ENCODE data around the gene KIF15. TPM values are rescaled to one million over a fixed set of nuclear protein-coding genes. Genes with fewer than 3 reads are reported as not detected.

The KIF15 gene
- total RNA-seq, 1 donor from 2014 or later = 2.2 TPM

DNA sequence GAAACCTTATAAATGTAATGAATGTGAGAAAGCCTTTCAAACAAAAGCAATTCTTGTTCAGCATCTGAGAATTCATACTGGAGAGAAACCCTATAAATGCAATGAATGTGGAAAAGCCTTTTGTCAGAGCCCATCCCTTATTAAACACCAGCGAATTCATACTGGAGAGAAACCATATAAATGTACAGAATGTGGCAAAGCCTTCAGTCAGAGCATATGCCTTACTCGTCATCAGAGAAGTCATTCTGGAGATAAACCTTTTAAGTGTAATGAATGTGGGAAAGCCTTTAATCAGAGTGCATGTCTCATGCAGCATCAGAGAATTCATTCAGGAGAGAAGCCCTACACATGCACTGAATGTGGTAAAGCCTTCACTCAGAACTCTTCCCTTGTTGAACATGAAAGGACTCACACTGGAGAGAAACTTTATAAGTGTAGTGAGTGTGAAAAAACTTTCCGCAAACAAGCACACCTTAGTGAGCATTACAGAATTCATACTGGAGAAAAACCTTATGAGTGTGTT, 26.9 kb upstream of the KIF15 start:
- Histone ChIP-seq H3K36me3 (ENCODE audit: control insufficient read depth, insufficient read depth, low read length) (no peaks in the 10 kb centered on the region), H3K27me3 (ENCODE audit: control insufficient read depth, insufficient read depth, low read length) (no peaks in the 10 kb centered on the region), H3K4me3 (ENCODE audit: low read depth, low read length) (no peak overlapping the region)
- TF ChIP-seq, protein P1, sequence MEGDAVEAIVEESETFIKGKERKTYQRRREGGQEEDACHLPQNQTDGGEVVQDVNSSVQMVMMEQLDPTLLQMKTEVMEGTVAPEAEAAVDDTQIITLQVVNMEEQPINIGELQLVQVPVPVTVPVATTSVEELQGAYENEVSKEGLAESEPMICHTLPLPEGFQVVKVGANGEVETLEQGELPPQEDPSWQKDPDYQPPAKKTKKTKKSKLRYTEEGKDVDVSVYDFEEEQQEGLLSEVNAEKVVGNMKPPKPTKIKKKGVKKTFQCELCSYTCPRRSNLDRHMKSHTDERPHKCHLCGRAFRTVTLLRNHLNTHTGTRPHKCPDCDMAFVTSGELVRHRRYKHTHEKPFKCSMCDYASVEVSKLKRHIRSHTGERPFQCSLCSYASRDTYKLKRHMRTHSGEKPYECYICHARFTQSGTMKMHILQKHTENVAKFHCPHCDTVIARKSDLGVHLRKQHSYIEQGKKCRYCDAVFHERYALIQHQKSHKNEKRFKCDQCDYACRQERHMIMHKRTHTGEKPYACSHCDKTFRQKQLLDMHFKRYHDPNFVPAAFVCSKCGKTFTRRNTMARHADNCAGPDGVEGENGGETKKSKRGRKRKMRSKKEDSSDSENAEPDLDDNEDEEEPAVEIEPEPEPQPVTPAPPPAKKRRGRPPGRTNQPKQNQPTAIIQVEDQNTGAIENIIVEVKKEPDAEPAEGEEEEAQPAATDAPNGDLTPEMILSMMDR (IDR thresholded peaks at IDR 0.05; ENCODE audit: insufficient read depth, low read length, poor library complexity, severe bottlenecking) = no peak
- no peak for DNase-seq (ENCODE audit: low read depth)

DNA sequence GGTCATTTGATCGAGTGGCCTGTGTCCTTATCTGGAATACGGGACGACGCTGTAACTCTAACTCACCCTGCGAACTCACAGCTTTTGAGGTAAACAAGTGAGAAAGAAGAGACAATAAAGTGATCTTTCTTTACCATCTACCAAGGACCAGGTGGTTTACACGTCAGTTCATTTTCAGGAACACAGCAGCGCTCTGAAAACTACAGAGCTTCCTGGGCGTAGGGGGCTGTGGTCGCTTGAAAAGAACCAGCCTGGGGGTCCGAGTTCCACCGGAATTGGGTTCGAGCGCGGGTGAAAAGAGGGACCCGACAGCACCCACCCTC, 532 bp upstream of the KIF15 start:
- TF ChIP-seq, protein P1 (IDR thresholded peaks at IDR 0.05; ENCODE audit: insufficient read depth, low read length, poor library complexity, severe bottlenecking) = no peak
- peak overlapping the region; percentile 93 for H3K4me3 ChIP-seq (ENCODE audit: low read depth, low read length)
- no peak for DNase-seq (ENCODE audit: low read depth)
- no peaks in the 10 kb centered on the region for H3K27me3 ChIP-seq (ENCODE audit: control insufficient read depth, insufficient read depth, low read length)
- no peaks in the 10 kb centered on the region for H3K36me3 ChIP-seq (ENCODE audit: control insufficient read depth, insufficient read depth, low read length)

DNA sequence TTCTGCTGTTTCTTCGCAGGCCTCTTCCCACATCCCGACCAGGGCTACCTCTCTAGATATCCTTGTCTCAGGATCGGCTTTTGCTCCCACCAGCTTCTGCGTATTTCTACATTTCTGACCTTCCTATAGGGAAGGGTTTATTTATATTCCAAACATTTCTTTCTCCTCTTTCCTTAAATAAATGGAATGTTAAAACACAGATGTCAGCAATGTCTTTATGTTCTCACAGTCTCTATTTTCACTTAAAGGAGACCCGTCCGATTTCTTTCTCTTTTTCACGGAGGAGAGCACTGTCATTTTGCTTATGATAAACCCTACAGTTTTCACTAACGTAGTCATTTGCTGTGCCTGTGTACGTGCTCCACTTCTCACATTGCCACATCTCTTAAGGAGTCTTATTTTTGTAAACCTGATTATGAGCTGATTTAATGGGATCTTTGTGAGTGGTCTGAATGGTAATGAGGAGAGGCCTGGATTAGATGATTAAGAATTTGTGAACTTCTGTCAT, 630 bp downstream of the KIF15 start:
- peak overlapping the region; percentile 93 for H3K4me3 ChIP-seq (ENCODE audit: low read depth, low read length)
- H3K36me3 ChIP-seq (ENCODE audit: control insufficient read depth, insufficient read depth, low read length) = peaks cover 1% of the 10 kb centered on the region
- no peak for DNase-seq (ENCODE audit: low read depth)
- TF ChIP-seq, protein P1 (IDR thresholded peaks at IDR 0.05; ENCODE audit: insufficient read depth, low read length, poor library complexity, severe bottlenecking) = no peak
- H3K27me3 ChIP-seq (ENCODE audit: control insufficient read depth, insufficient read depth, low read length) = no peaks in the 10 kb centered on the region

DNA sequence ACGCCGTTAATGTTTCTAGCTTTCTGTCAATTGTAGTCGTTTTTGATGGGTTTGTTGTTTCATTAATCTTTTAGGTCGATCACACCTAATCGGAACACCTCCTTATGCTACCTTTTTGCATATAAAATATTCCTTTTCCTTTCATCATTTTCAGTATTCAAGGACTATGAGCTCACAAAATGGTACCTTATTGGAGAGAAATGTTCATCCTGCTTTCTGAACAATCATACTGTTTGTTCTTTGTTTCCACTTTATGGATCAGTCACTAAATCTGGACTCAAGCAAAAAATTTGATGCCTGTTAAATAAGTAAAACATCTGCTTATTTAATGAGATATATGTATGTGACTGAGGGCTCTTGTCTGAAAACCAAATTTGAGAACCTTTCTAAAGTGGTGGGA, 1.1 kb downstream of the KIF15 start:
- Histone ChIP-seq H3K27me3 (ENCODE audit: control insufficient read depth, insufficient read depth, low read length) (no peaks in the 10 kb centered on the region), H3K36me3 (ENCODE audit: control insufficient read depth, insufficient read depth, low read length) (peaks cover 1% of the 10 kb centered on the region), H3K4me3 (ENCODE audit: low read depth, low read length) (peak overlapping the region; percentile 93)
- DNase-seq (ENCODE audit: low read depth) = no peak
- TF ChIP-seq, protein P1 (IDR thresholded peaks at IDR 0.05; ENCODE audit: insufficient read depth, low read length, poor library complexity, severe bottlenecking) = no peak

DNA sequence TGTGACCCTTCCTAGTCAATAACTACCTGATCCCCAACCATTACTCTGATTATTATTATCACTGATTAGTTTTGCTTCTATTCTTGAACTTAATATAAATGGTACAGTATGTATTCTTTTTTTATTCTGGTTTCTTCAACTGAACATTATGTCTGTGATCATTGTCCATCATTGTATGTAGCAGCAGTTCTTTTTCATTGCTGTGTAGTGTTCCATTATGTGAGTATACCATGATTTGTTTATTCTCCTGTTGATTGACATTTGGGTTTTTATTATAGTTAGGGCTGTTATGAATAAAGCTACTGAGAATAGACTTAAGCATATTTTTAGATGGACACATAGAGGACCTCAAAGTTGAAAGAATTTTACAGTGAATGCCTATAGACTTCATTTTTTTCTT, 2.7 kb downstream of the KIF15 start:
- TF ChIP-seq, protein P1 (IDR thresholded peaks at IDR 0.05; ENCODE audit: insufficient read depth, low read length, poor library complexity, severe bottlenecking) = no peak
- H3K4me3 ChIP-seq (ENCODE audit: low read depth, low read length) = no peak overlapping the region
- no peaks in the 10 kb centered on the region for H3K27me3 ChIP-seq (ENCODE audit: control insufficient read depth, insufficient read depth, low read length)
- DNase-seq (ENCODE audit: low read depth) = no peak
- peaks cover 1% of the 10 kb centered on the region for H3K36me3 ChIP-seq (ENCODE audit: control insufficient read depth, insufficient read depth, low read length)

DNA sequence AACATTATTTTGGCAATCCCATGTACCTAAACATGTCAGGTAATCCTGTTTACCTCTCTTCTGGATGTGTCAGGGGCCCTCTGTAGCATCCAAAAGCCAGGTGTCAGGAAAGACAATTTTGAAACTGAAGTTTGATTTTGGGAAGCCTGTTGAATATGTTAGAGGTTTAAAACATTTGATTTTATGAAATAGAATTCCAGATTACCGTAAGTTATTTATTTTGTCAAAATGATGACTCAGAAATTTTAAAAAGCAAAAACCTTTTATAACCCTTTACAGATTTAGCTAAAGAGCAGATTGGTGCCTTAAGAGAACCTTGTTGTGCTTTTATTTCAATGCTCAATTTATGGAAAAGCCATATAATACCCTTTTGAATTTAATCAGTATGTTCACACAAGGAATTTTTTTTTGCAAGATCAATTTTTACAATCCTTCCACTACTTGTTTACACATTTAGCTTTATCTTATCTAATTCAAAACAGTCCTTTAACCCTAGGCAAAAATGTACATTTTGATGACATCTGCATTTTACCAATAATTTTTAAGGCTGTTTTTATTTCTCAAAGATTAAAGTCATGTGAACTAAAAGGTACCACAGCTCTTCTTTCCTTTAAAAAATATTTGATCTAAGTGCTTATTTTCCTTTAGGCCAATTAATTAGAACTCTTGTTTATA, 10.0 kb downstream of the KIF15 start:
- no peak for DNase-seq (ENCODE audit: low read depth)
- Histone ChIP-seq H3K27me3 (ENCODE audit: control insufficient read depth, insufficient read depth, low read length) (no peaks in the 10 kb centered on the region), H3K4me3 (ENCODE audit: low read depth, low read length) (no peak overlapping the region), H3K36me3 (ENCODE audit: control insufficient read depth, insufficient read depth, low read length) (no peaks in the 10 kb centered on the region)
- TF ChIP-seq, protein P1 (IDR thresholded peaks at IDR 0.05; ENCODE audit: insufficient read depth, low read length, poor library complexity, severe bottlenecking) = no peak

Measured in kidney epithelial cell (primary cell).